ENCODE data around the gene MTRF1L.
"Not testable (repeated sequence)": the region's sequence is repeated elsewhere in the genome, so short reads cannot be mapped to it uniquely, and the experiment has no call there.

Gene MTRF1L

GRCh38 chr6:152966168-152966894 lies 36.2 kb downstream of the MTRF1L start:
- not testable (repeated sequence) for DNase-seq

DNA sequence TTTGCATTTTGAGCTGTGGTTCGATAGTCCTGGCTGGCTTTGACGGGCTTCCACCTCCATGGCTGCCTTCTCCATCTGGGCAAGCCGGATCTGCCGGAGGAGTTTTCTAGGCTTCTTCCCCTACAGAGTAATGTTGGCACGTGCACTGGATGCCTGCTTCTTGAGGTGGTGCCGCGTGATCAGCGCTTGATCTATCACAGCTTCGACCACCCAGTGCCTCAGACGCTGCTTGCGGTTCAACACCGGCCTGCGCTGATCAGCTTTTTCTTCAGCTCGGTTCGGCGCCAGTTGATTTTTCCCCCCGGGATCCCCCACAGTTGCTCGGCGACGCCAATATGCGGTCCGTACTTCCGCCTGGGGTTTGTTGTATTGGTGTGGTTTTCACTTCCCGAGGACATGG lies 43.2 kb downstream of the MTRF1L start:
- DNase-seq, result no peak

- DNase-seq, result no peak
Observed at GRCh38 chr6:152957796-152958195, 44.7 kb downstream of the MTRF1L start.

GRCh38 chr6:152954443-152954842 lies 48.1 kb downstream of the MTRF1L start:
- no peak for DNase-seq

GRCh38 chr6:152952866-152953509 lies 49.5 kb downstream of the MTRF1L start:
- no peak for DNase-seq

- DNase-seq, result no peak
Observed at GRCh38 chr6:152952045-152952444, 50.5 kb downstream of the MTRF1L start.

- DNase-seq, result no peak
Observed at GRCh38 chr6:152950240-152950639, 52.3 kb downstream of the MTRF1L start.

- no peak for DNase-seq
Observed at GRCh38 chr6:152948150-152948768, 54.2 kb downstream of the MTRF1L start.

DNA sequence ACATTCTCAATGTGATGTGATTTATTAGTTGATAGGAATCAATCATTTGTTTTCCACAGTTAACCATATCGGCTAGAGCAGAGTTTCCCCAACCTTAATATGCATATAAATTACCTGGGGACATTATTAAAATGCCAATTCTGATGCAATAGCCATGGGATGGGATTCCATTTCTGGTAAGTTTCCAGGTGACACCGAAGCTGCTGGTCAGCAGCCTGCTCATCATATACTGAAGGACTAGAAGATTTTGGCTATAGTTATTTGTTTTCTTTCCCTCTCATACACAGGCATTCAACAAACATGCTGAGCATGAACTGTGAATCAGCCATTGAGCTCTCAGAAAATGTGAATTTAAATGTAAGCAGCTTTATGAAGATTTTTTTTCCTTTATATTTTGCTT lies 55.5 kb downstream of the MTRF1L start:
- DNase-seq, result no peak

DNA sequence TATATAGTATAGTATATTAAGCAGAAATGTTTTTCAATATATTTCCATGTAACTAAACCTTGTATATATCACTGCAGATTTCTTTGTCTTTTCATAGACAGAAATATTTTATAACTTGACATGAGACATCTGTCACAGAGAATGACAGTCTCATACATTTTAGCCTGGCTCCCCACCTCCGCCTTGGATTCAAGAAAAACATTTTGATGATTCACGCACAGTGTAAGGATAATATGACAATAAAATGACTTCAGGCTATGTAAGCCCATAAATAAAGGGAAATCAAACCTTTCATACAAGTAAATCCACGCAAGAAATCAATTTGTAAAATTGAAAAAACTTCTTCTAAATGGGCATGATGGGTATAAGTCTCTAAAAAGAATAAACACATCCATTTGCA lies 56.0 kb downstream of the MTRF1L start:
- no peak for DNase-seq

DNA sequence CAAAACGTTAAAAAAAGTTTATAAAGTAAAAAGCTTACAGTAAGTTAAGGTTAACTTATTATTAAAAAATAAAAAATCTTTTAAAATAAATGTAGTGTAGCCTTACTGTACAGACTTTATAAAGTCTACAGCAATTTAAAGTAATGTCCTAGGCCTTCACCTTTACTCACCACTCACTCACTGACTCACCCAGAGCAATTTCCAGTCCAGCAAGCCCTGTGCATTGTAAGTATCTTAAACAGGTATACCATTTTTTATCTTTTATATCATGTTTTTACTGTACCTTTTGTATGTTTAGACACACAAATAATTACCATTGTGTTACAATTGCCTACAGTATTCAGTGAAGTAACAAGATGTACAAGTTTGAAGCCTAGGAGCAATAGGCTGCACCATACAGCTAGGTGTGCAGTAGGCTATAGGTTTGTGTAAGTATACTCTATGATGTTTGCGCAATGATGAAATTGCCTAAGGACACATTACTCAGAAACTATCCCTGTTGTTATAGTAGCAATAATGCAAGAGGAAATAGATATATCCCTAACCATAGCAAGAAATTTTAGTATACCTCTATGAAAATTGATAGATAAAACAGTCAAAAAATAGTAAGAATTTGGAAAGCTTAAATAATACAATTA lies 59.1 kb downstream of the MTRF1L start:
- no peak for DNase-seq

- DNase-seq, result no peak
Observed at GRCh38 chr6:152942319-152942869, 60.1 kb downstream of the MTRF1L start.

DNA sequence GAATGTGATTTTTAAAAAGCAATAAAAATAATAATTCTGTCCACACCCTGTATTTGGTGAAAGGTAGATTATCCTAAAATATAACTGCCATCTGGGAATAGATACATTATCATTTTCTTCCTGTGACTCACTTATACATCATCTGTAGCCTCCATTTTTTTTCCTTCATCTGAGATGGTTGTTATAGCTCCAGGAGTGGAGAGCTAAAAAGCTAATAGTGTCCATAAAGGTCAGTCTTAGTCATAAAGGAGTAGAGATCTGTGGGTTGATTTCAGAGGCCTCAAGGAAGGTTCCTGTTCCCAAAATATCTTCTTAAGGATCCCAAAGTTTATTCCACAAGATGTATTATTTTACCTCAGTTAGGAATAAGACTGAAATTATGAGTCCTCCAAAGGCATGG lies 60.8 kb downstream of the MTRF1L start:
- no peak for DNase-seq
